ENCODE data around the gene VSTM2B.

DNA sequence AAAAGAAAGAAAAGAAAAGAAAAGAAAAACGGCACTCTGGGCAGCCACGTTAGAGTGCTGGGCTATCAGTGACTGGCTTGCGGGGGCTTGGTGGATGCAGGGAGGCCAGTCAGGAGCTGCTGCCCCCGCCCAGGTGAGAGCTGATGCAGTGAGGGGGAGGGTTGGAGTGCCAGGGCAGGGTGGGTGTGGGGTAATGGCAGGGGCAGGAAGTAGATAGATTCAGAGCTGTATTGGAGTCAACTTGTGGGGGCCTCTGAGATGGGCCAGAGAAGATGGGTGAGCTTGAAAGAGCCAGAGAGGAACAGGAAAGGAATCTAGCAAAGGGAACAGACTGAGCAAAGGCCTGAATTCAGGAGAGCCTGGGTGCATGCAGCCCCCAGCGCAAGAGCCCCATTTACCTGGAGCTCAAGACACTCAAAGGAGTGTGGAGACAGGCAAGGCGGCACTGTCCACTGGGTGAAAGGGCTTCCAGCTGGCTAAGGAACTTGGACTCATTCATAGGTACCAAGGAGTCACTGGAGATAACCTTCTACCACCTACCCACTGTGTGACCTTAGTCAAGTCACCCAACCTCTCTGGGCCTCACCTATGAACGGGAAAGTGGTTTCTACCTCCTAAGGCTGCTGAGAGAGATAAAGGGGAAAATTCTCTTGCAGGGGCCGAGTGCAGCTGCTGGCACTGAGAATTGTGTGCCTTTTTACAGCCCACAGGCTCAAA is 20.2 kb downstream of the VSTM2B start:
- TF ChIP-seq POLR2A (IDR thresholded peaks at IDR 0.05): no peak
- TF ChIP-seq, protein P1, sequence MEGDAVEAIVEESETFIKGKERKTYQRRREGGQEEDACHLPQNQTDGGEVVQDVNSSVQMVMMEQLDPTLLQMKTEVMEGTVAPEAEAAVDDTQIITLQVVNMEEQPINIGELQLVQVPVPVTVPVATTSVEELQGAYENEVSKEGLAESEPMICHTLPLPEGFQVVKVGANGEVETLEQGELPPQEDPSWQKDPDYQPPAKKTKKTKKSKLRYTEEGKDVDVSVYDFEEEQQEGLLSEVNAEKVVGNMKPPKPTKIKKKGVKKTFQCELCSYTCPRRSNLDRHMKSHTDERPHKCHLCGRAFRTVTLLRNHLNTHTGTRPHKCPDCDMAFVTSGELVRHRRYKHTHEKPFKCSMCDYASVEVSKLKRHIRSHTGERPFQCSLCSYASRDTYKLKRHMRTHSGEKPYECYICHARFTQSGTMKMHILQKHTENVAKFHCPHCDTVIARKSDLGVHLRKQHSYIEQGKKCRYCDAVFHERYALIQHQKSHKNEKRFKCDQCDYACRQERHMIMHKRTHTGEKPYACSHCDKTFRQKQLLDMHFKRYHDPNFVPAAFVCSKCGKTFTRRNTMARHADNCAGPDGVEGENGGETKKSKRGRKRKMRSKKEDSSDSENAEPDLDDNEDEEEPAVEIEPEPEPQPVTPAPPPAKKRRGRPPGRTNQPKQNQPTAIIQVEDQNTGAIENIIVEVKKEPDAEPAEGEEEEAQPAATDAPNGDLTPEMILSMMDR (IDR thresholded peaks at IDR 0.05): no peak
